Epithelial cell of alveolus of lung (primary cell): ENCODE data around the gene SMC4. TPM values are rescaled to one million over a fixed set of nuclear protein-coding genes. Genes with fewer than 3 reads are reported as not detected.

Experiments used
- total RNA-seq: library from RNA; depleted of rRNA; stranded (reverse); fragments of >200 nt; gene quantifications from 2 replicates; pipeline ENCODE4 v1.2.1, GENCODE V29; 2015

The SMC4 gene
- total RNA-seq, result 44.1 and 76.8 TPM in 2 replicates

DNA sequence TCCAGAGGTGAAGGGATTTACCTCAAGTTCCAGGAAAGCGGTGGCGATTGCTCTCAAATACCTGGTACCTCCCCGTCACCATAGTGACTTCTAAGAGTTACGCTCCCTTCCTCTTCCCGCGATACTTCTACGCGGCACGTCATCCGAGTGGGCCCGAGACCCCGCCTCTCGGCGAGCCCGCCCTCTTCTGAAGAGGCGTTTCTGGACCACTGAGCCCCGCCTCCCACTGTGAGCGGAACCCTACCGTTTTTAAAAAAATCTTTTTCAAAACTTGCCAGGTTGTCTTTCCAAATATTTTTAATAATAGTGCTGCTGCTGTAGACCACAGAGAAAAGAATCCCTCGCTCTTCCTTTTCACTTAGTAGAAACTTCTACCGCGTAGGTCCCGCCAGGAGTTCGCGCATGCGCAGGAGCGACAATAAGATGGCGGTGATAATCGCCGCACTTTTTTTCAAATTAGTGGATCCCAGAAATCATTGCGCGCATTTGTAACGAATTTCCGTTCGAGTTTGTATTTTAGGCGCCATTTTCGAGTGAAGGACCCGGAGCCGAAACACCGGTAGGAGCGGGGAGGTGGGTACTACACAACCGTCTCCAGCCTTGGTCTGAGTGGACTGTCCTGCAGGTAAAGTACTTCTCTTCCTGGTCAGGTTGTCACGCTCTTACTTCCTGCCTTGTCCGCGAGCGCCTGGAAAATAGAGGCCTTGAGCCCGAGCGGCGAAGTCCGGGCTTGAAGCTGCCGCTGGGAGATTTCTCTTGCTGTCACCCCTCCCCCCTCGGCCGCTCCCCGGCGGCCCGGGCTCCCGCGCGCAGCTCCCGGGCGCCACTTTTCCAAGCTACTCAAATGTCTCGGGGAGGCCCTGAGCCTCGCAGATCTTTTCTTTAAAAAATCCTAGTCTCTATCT lies at the start of gene SMC4, which contains the start of gene IFT80:
Gene SMC4 (plus strand): TSS at position 526 of the 905 bp plus-strand sequence. CDS start 1,177 bp downstream, outside the sequence.
Gene IFT80 (minus strand): TSS at position 101 of the 905 bp plus-strand sequence. CDS start 14,625 bp downstream, outside the sequence.

DNA sequence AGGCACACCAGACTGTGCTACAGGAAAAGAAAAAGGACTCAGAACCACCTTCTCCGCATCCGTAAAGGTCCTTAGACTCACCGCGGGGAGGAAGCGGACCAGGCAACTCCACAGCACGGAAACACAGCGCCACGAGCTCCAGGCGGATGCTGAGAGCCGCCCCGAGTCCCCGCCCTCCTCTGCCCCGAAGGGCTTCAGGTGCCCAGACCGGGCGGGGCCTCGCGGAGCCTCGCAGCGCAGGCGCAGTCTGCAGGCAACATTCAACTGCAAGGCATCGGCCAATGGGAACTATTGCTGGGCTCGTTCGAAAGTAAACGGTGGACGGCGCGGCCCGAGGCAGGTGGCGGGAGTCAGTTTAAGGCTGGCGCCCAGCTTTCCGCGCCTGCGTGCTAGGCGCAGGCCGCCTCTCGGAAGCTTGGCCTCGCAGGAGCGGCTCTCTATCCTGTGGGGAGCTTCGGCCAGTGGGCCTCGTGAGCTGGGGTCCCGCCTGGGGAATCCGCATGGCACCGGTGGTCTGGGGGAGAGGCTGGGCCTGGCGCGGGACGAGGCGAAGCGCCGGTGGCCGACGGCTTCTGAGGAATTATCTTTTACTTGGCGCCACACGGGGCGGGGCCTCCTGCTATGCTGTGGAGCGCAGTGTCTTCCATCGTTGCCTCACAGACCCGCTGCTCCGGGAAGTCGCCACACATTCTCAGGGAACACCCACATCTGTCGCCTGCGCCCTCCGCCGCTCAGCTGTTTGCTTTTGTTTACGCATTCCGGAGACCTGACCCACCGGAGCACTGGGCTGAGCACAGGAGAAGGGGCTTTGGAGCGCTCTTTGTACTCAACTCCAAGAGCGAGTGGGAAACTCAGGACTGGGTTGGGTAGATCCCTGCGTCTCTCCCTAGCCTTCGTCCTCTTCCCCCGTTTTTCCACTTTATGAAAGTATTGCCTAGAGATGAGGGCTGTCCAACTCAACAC lies 50.5 kb downstream of the SMC4 start, which contains the start of gene TRIM59:
Gene TRIM59 (minus strand): TSS at position 151 of the 963 bp plus-strand sequence. CDS start 10,603 bp downstream, outside the sequence.

Other genes with a start within 250 kb of the SMC4 start
- 0.91 TPM in 1 of 2 replicates, not detected in the other for gene C3orf80, start 174.2 kb upstream of the SMC4 start, total RNA-seq
- gene IFT80, start 425 bp upstream of the SMC4 start, total RNA-seq, result 31.5 and 32.1 TPM in 2 replicates
- gene TRIM59, start 50.1 kb downstream of the SMC4 start, total RNA-seq, result 24.8 and 32.1 TPM in 2 replicates
- 21.6 and 30.1 TPM in 2 replicates for gene KPNA4, start 165.9 kb downstream of the SMC4 start, total RNA-seq